Stimulated activated CD4-positive, alpha-beta T cell treated with anti-CD3 and anti-CD28 coated beads, Interleukin-2, amount 100 ng/mL, for 24 hours (primary cell): ENCODE measurements around the gene PCK1.

Experiments
- DNase-seq, 2 donors: peaks; one replicate each; pipeline ENCODE4 v3.0.0-alpha.2; 2020

The PCK1 gene

DNA sequence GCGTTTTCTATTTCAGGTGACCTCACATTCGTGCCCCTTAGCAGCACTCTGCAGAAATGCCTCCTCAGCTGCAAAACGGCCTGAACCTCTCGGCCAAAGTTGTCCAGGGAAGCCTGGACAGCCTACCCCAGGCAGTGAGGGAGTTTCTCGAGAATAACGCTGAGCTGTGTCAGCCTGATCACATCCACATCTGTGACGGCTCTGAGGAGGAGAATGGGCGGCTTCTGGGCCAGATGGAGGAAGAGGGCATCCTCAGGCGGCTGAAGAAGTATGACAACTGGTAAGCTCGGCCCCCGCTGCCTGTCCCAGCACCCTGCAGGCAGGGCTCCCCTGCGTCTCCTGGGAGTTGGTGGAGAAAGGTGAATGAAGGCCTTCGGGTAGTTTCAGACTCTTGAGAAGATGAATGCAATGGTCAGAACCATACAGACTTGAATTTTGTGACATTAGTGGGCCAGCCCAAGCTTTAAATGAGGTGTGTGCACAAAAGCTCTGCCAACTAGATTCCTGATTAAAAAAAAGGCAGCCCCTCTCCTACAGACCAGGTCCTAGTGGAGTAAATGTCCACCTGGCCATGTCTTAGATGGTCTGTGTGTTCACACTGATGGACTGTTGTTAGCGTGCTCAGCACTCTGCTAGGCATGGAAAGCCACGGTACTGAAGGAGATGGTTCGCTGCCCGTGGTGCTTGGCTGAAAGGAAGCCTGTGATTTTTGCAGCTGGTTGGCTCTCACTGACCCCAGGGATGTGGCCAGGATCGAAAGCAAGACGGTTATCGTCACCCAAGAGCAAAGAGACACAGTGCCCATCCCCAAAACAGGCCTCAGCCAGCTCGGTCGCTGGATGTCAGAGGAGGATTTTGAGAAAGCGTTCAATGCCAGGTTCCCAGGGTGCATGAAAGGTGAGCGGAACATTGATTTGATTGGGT, 708 bp downstream of the PCK1 start:
- no peak for DNase-seq

DNA sequence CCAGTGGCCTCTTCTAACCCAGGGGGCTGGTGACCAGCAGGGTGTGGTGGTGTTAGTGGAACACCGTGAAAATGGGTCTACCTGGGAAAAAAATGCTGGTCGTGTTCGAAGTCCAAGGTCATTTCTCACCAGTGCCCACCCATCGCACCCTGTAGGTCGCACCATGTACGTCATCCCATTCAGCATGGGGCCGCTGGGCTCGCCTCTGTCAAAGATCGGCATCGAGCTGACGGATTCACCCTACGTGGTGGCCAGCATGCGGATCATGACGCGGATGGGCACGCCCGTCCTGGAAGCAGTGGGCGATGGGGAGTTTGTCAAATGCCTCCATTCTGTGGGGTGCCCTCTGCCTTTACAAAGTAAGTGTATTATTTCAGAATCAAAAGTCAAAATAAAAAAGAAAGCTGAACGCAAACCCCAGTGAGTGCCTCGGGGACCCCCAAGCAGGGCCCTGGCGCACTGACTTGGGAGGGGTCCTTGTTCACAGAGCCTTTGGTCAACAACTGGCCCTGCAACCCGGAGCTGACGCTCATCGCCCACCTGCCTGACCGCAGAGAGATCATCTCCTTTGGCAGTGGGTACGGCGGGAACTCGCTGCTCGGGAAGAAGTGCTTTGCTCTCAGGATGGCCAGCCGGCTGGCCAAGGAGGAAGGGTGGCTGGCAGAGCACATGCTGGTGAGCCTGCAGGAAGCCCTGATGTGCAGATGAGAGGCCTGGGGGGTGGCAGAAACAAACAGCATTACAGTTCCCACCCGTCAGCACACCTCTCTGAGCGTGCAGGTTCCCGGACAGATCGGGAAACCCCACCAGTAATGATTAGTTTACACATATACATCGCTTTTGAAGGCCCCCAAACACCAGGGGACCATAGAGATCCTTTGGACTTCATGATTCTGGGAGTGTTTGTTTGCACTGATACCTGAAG, 1.9 kb downstream of the PCK1 start:
- DNase-seq = no peak

DNA sequence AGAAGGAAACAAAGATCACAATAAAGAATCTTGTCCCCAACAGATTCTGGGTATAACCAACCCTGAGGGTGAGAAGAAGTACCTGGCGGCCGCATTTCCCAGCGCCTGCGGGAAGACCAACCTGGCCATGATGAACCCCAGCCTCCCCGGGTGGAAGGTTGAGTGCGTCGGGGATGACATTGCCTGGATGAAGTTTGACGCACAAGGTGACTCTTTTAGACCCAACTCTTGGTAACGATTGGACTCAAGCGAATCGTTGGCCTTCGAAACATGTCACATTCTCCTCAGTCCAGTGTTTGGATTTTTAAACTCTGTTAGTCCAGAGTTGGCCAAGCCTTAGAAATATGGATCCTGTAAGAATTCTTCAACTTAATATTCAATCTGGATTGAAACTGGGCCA, 2.6 kb downstream of the PCK1 start:
- no peak for DNase-seq

DNA sequence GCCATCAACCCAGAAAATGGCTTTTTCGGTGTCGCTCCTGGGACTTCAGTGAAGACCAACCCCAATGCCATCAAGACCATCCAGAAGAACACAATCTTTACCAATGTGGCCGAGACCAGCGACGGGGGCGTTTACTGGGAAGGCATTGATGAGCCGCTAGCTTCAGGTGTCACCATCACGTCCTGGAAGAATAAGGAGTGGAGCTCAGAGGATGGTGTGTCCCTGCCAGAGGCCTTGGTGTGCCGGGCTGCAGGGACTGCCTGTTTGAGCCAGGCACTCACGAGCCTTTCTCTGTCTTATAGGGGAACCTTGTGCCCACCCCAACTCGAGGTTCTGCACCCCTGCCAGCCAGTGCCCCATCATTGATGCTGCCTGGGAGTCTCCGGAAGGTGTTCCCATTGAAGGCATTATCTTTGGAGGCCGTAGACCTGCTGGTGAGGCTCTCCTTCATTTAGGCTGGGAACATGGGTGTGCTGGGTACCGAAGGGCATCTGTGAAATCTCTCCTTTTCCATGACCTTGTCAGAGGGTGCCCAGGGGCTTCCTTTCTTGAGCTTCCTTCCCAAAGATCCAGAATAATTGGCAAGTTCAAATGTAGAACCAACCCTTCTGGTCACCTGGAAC, 3.4 kb downstream of the PCK1 start:
- DNase-seq = no peak

DNA sequence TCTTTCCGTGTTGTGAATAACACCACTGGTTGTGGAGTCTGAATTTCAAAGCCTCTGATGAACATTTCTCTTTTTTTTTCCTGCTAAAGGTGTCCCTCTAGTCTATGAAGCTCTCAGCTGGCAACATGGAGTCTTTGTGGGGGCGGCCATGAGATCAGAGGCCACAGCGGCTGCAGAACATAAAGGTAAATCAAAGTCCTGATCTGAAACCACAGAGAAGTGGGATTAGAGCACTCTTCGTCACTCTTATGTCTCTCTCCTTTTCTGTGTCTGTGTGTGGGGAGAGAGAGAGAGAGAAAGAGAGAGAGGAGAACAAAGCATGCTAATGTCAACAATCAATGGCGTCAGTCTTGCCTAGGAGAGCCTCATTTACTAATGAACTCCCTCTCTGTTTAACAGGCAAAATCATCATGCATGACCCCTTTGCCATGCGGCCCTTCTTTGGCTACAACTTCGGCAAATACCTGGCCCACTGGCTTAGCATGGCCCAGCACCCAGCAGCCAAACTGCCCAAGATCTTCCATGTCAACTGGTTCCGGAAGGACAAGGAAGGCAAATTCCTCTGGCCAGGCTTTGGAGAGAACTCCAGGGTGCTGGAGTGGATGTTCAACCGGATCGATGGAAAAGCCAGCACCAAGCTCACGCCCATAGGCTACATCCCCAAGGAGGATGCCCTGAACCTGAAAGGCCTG, 4.2 kb downstream of the PCK1 start:
- no peak for DNase-seq

DNA sequence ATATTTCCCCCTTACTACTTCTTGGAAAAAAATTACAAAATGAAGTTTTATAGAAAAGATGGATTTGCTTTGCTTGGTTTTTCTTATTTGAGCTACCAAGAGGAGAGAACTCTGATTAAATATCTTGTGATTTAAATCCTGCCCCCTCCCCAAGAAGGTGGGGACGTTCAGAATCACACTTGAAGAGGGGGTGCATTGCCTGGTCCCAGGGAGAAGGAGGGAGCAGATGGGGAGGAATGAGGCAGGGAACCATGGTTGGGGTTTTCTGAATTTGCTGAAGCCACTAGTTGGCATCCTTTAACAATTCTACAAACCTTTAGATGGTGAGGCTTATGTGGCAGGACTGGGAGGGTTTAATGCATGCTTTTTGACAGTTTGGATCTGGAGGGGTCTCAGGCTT, 5.5 kb downstream of the PCK1 start:
- DNase-seq = no peak

DNA sequence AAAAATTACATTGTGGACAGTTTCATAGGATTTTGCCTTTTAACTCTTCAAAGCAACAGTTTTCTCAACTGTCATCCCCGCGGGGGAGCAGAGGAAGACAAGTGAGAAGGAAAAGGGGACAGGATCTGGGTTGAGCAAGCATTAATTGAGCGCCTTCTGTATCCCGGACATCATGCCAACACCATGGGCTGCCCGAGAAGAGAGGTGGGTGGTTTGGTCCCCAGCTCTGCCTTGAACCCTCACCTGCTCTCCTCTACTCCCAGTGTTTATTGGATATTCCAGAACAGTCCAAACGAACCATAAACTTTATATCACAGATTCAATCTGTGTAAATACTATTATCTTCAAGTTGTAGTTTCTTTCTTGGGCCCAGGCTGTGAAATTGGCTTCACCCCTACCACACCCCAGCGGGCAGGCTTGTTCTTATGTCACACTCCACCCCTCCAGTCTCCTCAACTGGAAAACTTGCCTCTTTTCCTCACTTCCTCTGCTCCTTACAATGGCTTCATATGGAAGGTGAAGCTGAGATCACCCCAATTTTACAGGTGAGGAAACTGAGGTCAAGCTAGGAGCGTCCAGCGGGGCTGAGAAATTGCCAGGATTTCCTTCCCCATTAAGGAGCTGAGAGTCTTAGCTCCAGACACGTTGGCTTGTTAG, 6.0 kb downstream of the PCK1 start:
- DNase-seq = no peak

DNA sequence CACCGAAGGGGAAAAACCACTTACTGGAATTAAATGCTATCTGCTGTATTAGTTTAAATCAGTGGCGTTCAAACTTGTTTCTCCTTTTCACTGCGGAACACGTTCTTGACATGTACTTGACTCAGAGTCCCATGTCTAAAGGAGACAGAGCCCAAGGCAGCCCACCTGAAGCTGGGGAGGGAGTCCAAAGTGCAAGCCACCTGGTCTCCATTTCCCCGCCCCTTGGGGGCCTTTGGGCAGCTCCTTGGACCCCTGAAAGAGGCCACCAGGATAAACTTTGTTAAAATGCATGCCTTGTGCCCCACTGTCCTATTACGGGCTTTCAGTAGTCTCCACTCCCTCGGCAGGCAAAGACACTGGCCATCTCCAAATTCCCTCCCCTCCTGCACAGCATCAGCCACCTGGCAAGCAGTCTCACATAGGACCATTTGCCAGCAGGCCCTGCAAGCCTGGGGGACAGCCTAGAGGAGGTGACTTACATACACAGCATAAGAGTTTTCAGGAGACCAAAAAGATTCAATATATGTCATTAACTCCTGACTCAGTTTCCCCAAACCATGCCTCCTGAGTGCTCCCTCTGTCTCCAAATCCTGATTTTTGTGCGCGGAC, 6.7 kb downstream of the PCK1 start:
- no peak for DNase-seq

DNA sequence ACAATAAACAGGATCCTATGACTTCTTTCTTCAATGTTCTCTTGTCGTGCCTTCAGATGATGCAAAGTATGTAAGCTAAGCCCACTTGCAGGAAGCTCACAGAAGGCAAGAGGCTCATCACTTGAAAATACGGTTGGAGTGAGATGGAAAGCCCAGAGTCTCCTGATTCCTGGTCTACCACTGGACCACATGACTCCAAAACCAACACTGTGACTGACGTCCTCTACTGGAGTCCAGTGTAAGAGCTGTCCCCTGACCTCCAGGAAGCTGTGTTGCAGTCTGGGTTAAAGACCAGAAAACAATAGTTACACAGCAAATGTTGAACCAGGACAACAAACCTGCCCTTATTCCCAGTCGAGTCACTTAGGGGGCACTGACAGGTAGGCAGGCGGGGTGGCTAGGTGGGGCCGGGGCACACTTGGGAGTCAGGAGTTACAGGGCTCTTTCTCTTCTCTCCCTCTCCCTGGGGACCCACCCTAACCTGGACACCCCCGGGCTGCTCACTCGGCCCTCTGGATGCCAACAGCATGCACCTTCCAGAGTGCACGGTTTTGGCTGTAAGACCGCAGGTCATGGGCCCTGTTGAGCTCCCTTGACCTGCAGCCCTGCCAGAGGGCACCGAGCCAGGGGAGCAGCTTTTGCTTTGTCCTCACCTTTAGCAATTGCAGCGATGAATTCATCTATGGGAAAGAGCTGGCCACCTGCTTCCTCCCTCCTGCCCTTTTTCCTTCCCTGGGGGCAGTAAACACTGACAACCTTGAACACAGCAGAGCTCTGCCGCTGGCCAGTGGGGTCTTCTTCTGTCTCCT, 7.4 kb downstream of the PCK1 start:
- no peak for DNase-seq

DNA sequence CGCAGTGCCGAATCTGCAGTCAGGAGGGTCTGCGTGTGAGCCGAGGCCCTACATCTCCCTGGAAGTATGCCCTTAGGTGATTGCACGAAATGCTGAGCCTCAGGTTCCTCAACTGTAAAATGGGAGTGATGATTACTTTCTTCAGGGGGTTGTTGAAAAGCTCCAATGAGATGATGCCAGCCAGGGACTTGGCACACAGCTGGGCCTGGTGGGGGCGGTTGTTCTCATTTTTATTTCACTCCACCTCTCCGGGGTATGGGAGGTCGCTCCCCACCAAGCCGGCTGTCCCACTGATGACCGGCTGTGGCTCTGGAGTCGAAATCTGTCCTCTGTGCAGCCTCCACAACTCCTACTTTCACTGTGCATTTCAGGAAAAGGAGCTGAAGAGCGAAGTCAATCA, 8.1 kb downstream of the PCK1 start:
- no peak for DNase-seq

DNA sequence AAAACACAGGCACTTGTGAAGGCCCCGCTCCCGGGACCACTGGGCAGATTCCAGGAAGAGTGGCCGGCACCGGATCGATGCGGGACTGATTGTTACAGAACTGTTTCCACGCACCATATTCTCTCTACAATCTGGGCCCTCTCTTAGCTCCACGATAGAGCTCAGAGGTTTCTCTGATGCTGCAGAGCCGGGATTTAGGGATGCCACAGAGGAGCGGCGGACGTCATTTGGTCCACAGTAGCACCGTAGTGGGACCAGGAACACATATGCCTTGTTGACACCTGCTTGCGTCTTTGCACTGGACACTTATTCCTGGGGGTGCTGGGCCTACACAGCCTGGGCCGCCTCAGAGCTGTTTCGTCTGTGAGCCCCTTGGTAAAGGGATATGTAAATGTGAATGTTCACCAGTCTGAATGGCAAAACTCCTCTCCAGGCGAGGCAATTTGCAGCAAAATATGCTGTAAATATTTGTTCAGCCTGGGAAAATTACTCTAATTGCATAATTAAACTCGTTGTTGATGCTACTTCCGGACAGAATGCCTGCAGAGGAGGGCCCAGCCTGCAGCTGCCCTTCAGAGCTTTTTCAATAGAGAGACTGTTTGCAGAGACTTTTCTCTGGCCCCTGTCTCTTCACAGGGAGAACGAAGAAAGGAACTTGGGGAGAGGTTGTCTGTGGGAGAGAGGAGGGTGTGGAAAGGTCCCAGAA, 9.4 kb downstream of the PCK1 start:
- no peak for DNase-seq

DNA sequence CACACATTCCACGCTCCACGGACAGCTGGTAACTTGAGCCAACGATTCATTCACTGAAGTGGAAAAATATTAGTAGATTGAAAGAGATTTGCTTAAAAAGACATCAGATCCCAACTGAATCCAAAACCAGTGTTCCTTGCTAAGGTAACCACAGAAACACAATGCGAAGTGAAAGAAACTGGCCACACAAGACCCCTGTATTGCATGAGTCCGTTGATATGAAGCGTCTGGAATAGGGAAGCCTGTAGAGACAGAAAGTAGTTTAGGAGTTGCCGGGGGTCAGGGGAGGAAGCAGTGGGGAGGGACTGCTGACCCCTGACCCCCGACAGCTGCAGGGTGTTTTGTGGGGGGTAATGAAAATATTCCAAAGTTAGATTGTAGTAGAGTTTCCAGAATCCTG, 10.0 kb downstream of the PCK1 start:
- DNase-seq = no peak

DNA sequence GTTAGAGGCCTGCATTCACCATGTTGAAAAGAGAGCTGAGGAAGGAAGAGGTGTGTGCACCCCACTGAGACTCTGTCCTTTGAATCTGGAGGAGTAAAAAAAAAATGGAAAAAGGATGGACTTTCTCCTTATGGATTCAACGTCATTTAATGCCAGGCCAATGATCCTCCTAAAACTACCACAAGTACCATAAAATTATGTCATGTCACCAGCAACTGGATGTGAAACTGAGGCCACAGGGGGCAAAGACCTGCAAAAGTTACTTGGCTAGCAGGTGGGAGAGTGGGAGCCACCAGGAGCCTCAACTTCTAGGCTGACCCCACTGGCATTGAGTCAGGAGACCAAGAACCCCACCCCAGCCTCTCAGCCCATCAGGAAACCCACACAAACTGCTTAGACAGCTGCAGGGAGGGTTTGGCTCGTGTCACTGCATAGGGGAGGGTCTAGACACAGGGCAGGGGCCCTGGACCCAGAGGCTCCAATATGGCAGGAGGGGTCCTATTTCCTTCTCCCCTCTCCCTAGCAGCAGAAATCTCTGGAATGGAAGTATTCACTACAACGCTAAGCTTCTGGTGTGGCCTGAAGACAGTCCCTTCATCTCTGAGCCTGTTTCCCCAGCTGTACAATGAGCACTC, 11.0 kb downstream of the PCK1 start:
- no peak for DNase-seq

DNA sequence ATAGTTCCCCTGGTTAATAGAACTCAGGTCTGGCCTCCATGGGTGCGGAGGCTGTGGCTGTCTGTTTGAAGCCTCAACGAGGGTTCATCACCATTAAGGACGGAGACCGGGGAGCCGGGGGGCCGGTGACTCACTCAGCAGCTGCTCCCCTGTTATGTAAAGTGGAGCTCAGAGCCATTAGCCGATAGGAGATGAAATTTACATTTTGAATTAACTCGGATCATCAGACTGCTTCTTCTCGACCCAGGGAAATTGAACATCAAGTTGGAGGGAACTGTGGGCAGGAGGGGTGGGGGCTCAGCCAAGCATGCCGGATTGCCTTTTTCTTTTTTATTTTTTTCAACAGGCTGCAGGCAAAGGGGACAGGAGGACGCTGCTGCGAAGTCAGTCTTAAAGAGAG, 12.3 kb downstream of the PCK1 start:
- DNase-seq = no peak

DNA sequence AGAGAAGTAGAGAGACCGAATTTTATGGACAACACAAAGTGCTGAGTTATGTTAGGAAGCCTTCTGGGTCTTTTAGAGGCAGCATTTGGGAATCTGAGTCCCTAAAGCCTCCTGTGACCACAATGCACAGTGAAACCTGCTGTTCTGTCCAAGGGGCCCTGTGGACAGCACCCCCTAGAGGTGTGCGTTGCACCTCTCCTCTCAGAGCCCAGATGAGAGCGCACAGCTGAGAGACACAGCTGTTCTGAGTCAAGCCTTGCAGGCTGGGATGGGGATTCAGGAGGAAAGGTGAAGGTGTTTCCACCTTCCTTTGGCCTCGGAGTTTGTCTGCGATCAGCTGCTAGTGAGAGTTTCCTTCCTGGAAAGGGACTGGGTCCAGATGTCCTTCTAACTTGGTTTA, 13.0 kb downstream of the PCK1 start:
- no peak for DNase-seq

DNA sequence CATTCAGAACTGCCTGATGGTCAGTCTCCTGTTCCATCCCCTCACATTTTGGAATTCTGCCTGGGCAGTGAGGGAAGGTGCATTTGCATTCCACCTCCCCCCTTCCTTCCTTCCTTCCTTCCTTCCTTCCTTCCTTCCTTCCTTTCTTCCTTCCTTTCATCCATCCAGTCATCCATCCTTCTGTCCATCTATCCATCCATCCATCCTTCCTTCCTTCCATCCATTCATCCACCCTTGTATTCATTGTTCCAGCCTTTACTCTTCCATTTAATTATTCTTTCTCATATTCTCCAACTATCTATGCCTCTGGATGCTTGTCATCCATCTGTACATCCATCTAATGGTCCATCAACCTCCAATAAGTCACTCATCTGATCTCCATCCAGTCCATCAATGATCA, 14.0 kb downstream of the PCK1 start:
- no peak for DNase-seq

DNA sequence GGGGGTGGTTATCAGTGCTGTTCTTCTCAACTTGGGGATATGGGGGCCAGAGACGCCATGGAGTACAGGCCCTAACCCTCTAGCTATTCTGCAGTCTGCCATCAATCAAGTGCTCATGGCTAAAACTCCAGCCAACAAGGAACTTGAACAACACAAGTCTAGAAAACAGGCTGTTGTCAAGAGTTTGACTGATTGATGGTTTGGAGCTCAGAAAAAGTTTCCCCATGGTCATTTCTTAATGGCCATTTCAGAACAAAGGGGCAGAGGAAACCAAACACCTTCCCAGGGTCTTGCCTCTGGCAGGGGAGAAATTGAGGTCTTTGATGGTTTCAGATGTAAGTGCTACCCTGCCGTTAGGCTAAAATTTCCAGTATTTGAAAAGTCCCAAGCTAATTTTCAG, 15.1 kb downstream of the PCK1 start:
- no peak for DNase-seq

DNA sequence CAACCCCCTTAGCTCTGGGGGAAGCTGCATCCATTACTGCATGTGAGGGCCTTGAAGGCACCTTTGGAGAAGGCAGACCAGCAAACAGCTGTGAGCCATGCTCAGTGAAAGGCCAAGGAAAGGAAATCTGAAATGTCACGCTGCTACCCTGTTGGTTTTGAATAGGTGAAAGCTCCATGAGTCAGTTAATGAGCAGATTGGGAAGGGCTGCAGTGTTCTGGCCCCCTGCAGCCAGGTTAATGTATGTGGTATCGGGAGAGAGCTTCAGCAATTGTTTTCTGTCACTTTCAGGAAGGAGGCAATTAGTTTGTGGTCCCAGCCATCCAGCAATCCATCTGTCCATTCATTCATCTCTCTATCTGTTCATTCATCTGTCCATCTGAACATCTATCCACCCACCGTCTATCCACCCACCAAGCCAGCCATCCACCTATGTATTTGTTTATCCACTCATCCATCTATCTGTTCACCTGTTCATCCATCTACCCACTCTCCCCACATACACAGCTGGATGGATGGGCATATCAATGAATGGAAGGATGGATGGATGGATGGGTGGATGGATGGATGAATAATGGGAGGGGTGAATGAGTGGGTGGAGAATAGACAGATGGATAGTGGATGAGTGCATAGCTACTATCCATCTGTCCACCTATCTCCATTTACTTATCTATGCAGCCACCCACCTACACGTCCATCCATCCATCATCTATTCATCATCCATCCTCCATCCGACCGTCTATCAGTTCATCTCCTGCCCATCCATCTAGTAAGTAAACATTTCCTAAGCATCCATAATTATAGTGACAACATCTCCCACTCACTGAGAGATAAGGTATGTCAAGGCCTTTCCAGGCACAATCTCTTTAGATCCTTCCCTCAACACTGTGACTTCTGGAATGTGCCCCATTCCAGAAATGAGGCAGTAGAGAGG, 16.0 kb downstream of the PCK1 start:
- DNase-seq = no peak
